NCI-H69 (cell line): ENCODE data around the gene RAB10.
A peak's percentile ranks its signal among the peaks of the same experiment; 100 is the strongest.

ENCODE experiments used
- DNase-seq: peaks from one replicate; lab custom pipeline; 2025; lab: John Stamatoyannopoulos, UW

RAB10 gene

GRCh38 chr2:26179446-26179913 lies 145.6 kb downstream of the RAB10 start:
- peak; percentile 22 for DNase-seq

GRCh38 chr2:26182441-26182840 lies 148.6 kb downstream of the RAB10 start:
- DNase-seq = no peak

- no peak for DNase-seq
Observed at GRCh38 chr2:26182887-26183630, 149.2 kb downstream of the RAB10 start.

DNA sequence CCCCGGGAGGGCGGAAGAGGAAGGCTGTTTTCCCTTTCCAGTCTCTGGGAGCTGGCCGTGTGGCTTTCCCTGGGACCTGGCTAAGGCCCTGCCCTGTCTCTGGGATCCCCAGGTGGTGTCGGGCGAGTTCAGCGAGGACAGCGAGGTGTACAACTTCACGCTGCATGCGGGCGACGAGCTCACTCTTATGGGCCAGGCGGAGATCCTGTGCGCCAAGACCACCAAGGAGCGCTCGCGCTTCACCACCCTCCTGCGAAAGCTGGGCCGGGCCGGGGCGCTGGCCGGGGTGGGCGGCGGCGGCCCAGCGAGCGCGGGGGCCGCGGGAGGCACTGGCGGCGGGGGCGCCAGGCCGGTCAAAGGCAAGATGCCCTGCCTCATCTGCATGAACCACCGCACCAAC lies 150.2 kb downstream of the RAB10 start:
- no peak for DNase-seq

DNA sequence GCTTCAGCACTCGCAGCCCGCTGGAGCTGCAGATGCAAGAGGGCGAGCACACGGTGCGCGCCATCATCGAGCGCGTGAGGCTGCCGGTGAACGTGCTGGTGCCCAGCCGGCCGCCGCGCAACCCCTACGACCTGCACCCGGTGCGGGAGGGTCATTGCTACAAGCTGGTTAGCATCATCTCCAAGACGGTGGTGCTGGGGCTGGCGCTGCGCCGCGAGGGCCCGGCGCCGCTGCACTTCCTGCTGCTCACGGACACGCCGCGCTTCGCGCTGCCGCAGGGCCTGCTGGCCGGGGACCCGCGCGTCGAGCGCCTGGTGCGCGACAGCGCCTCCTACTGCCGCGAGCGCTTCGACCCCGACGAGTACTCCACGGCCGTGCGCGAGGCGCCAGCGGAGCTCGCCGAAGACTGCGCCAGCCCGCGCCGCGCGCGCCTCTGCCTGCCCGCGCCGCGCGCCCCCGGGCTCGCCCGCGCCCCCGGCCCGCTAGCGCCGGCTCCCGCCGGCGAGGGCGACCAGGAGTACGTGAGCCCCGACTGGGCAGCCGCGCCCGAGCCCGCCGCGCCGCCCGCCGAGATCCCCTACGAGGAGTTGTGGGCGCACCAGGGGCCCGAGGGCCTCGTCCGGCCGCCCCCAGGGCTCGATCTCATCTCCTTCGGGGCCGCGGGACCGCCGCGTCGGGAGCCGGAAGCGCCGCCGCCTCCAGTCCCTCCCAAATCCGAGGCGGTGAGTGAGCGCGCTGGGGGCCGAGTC lies 150.8 kb downstream of the RAB10 start:
- DNase-seq = peak; percentile 86

GRCh38 chr2:26185304-26185928 lies 151.5 kb downstream of the RAB10 start:
- peak; percentile 31 for DNase-seq

DNA sequence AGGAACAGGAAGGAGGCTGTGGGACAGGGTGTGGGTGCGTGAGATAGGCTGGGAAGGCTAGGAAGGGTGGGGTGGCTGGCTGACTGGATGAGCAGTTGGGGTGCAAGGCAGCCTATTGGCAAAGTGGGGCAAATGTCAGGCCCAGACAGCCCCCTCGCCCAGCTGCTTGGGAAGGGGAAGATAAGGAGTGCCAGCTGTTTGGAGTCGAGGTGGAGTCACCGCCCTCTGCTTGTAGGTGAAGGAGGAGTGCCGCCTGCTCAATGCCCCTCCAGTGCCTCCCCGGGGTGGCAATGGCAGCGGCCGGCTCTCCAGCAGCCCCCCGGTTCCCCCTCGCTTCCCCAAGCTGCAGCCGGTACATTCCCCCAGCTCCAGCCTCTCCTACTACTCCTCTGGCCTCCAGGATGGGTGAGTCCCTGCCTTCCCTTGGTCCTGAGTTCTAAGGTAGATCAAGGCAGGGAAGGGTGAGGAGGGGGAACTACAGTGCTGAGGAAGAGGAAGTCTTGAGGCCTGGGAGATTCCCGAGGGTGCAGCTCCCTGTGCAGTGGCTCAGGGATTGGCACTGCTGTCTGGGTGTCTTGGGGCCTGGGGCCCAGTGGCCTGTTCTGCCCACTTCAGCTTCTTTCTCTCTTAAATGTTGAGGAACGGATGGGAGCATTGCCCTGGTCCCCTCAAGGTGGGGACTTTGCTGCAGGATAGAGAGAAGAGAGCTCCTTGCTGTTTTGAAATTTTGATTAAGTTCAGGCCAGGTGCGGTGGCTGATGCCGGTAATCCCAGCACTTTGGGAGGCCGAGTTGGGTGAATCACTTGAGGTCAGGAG lies 152.3 kb downstream of the RAB10 start:
- no peak for DNase-seq
